OCI-LY7 (cell line): ENCODE results near the gene AGK. TPM values are rescaled to one million over a fixed set of nuclear protein-coding genes. Genes with fewer than 3 reads are reported as not detected.

ENCODE experiments used
- BruUV-seq: library from RNA; stranded (reverse); fragments of 400-500 nt; replicated peaks from 2 replicates; lab custom pipeline; 2021; lab: Mats Ljungman, UMichigan
- CTCF ChIA-PET: fragments of 300-600 bp; sonication (Branson Sonifier 250); formaldehyde crosslinking; loops from one replicate; lab custom pipeline; 2022; ENCODE audit warnings: antibody characterized with exemption; ENCODE audit not compliant: unreplicated experiment; lab: Charles Lee
- POLR2A ChIA-PET: fragments of 300-600 bp; sonication (Branson Sonifier 250); formaldehyde crosslinking; loops from one replicate; lab custom pipeline; 2022; ENCODE audit warnings: antibody characterized with exemption; lab: Charles Lee
- DNase-seq: peaks from one replicate; pipeline ENCODE4 v3.0.0-alpha.2; 2015; ENCODE audit warnings: low spot score
- H2AFZ ChIP-seq: fragments of 200-600 bp; sonication (generic), shearing (Covaris generic); 2 replicates; pipeline ENCODE4 v1.6.1; 2014; ENCODE audit warnings: mild to moderate bottlenecking, antibody characterized with exemption, low read length, moderate library complexity
- H3K27ac ChIP-seq: fragments of 200-600 bp; sonication (generic); 2 replicates; pipeline ENCODE4 v1.5.1; 2014; ENCODE audit warnings: mixed run types, low read depth, mild to moderate bottlenecking, moderate library complexity, low read length, inconsistent platforms; ENCODE audit not compliant: poor library complexity, severe bottlenecking
- H3K36me3 ChIP-seq: fragments of 200-600 bp; sonication (generic); 2 replicates; pipeline ENCODE4 v1.6.1; 2014; ENCODE audit warnings: mild to moderate bottlenecking, antibody characterized with exemption, low read length, moderate library complexity, mixed read lengths; ENCODE audit not compliant: insufficient read depth
- H3K4me1 ChIP-seq: fragments of 200-600 bp; sonication (generic); 2 replicates; pipeline ENCODE4 v1.5.1; 2014; ENCODE audit warnings: mild to moderate bottlenecking, low read length; ENCODE audit not compliant: insufficient read depth, poor library complexity, severe bottlenecking
- H3K4me2 ChIP-seq: fragments of 200-600 bp; sonication (generic); 2 replicates; pipeline ENCODE4 v1.6.1; 2014; ENCODE audit warnings: mild to moderate bottlenecking, low read length
- H3K4me3 ChIP-seq: fragments of 200-600 bp; sonication (generic); 2 replicates; pipeline ENCODE4 v1.5.1; 2014; ENCODE audit warnings: mild to moderate bottlenecking, low read depth, low read length; ENCODE audit not compliant: poor library complexity, severe bottlenecking
- H3K79me2 ChIP-seq: fragments of 200-600 bp; sonication (generic); 2 replicates; pipeline ENCODE4 v1.6.1; 2016; ENCODE audit warnings: low read depth, mild to moderate bottlenecking, low read length, moderate library complexity, mixed read lengths; ENCODE audit not compliant: insufficient read depth
- H3K9me2 ChIP-seq: fragments of 200-600 bp; sonication (generic); 2 replicates; pipeline ENCODE4 v1.6.1; 2016; ENCODE audit warnings: mild to moderate bottlenecking, low read length, mixed read lengths; ENCODE audit not compliant: insufficient read depth
- H3K9me3 ChIP-seq: fragments of 200-600 bp; sonication (generic); 2 replicates; pipeline ENCODE4 v1.6.1; 2014; ENCODE audit warnings: mild to moderate bottlenecking, mixed run types, low read length, mixed read lengths
- H4K20me1 ChIP-seq: fragments of 200-600 bp; sonication (generic); 2 replicates; pipeline ENCODE4 v1.6.1; 2014; ENCODE audit warnings: mild to moderate bottlenecking, antibody characterized with exemption, low read length, moderate library complexity, mixed read lengths; ENCODE audit not compliant: insufficient read depth
- EZH2phosphoT487 ChIP-seq: fragments of 200-600 bp; sonication (generic); IDR thresholded peaks from 2 replicates; pipeline ENCODE4 v1.6.1; 2018; ENCODE audit warnings: low read depth, borderline replicate concordance, mild to moderate bottlenecking, mixed run types, antibody characterized with exemption, low read length, moderate library complexity, mixed read lengths
- intact Hi-C: fragments of 100-400 bp; cut with micrococcal nuclease; formaldehyde crosslinking; loops from one replicate; pipeline ENCODE4 v1.10.0; 2022; ENCODE audit not compliant: unreplicated experiment
- total RNA-seq, 2 experiments: library from RNA; depleted of rRNA in 1 of 2; stranded (reverse); fragments of >200 nt in 1 of 2; shearing (Covaris generic) in 1 of 2; gene quantifications; 2 replicates each; pipeline ENCODE4 v1.2.3, GENCODE V29; 2014 to 2022
- TF ChIP-seq, protein P1 (sequence below): fragments of 200-600 bp; sonication (generic); conservative IDR thresholded peaks from 2 replicates; pipeline ENCODE4 v1.5.1; 2014; ENCODE audit warnings: mild to moderate bottlenecking, antibody characterized with exemption, low read length, moderate library complexity, mixed read lengths

AGK gene
- total RNA-seq, 2 experiments from 2014 or later = 31.2 to 33.6 TPM

DNA sequence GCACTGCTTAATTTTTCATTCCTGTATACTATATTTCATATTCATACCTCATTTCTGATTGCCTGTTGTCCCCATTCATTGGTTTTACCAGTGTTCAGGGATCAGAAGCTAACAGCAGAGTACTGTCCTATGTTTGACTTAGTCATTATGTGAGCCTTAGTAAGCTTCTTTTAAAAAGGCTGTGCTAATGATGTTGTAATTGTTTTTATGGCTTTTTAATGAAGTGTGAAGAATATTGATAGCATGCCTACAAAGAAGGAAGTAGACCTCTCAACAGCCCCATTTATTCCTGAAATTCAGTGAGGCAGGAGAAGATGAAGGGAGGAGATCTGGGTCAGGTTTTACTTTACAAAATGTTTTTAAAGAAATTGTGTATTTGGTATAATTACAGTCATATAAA, 61.7 kb downstream of the AGK start:
- H3K9me3 ChIP-seq = no peaks in the 10 kb centered on the region
- ChIA-PET CTCF (no interaction called here), POLR2A (no interaction called here)
- no TSS peak for BruUV-seq
- H3K27ac ChIP-seq = no peak overlapping the region
- no peaks in the 10 kb centered on the region for H4K20me1 ChIP-seq
- H3K4me2 ChIP-seq = no peak overlapping the region
- no peak overlapping the region for H3K4me3 ChIP-seq
- H3K4me1 ChIP-seq = no peaks in the 10 kb centered on the region
- TF ChIP-seq, protein P1, sequence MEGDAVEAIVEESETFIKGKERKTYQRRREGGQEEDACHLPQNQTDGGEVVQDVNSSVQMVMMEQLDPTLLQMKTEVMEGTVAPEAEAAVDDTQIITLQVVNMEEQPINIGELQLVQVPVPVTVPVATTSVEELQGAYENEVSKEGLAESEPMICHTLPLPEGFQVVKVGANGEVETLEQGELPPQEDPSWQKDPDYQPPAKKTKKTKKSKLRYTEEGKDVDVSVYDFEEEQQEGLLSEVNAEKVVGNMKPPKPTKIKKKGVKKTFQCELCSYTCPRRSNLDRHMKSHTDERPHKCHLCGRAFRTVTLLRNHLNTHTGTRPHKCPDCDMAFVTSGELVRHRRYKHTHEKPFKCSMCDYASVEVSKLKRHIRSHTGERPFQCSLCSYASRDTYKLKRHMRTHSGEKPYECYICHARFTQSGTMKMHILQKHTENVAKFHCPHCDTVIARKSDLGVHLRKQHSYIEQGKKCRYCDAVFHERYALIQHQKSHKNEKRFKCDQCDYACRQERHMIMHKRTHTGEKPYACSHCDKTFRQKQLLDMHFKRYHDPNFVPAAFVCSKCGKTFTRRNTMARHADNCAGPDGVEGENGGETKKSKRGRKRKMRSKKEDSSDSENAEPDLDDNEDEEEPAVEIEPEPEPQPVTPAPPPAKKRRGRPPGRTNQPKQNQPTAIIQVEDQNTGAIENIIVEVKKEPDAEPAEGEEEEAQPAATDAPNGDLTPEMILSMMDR = no peak
- no peak for TF ChIP-seq EZH2phosphoT487
- H3K9me2 ChIP-seq = no peaks in the 10 kb centered on the region
- H2AFZ ChIP-seq = no peak overlapping the region
- intact Hi-C loops = no loop called here
- H3K79me2 ChIP-seq = no peaks in the 10 kb centered on the region
- peaks cover 17% of the 10 kb centered on the region for H3K36me3 ChIP-seq
- DNase-seq = no peak

- no peaks in the 10 kb centered on the region for H3K79me2 ChIP-seq
- no peaks in the 10 kb centered on the region for H3K9me3 ChIP-seq
- H4K20me1 ChIP-seq = no peaks in the 10 kb centered on the region
- no peaks in the 10 kb centered on the region for H3K9me2 ChIP-seq
- no peak for TF ChIP-seq EZH2phosphoT487
- TF ChIP-seq, protein P1 = no peak
- H3K4me1 ChIP-seq = no peaks in the 10 kb centered on the region
- no peak overlapping the region for H2AFZ ChIP-seq
- intact Hi-C loops = no loop called here
- H3K4me3 ChIP-seq = no peak overlapping the region
- H3K27ac ChIP-seq = no peak overlapping the region
- peaks cover 10% of the 10 kb centered on the region for H3K36me3 ChIP-seq
- no peak overlapping the region for H3K4me2 ChIP-seq
- ChIA-PET POLR2A (interaction anchor here (1.0 kb wide), 1 partner anchor 44 kb away, joined by 4 read pairs; no protein-coding TSS in a partner anchor), CTCF (no interaction called here)
- no TSS peak for BruUV-seq
- no peak for DNase-seq
These were observed 66.1 kb downstream of the AGK start for GRCh38 chr7:141617280-141617679.

- Histone ChIP-seq H3K9me2 (no peaks in the 10 kb centered on the region), H3K9me3 (no peaks in the 10 kb centered on the region), H3K4me2 (no peak overlapping the region), H3K27ac (no peak overlapping the region), H3K36me3 (peaks cover 30% of the 10 kb centered on the region), H2AFZ (no peak overlapping the region), H3K4me1 (no peaks in the 10 kb centered on the region), H3K4me3 (no peak overlapping the region), H4K20me1 (no peaks in the 10 kb centered on the region), H3K79me2 (no peaks in the 10 kb centered on the region)
- TF ChIP-seq, protein P1 = no peak
- TF ChIP-seq EZH2phosphoT487 = no peak
- no TSS peak for BruUV-seq
- ChIA-PET POLR2A (interaction anchor here (0.6 to 1.5 kb wide), 3 partner anchors 9 to 109 kb away, joined by 3 to 4 read pairs (median 3); no protein-coding TSS in a partner anchor), CTCF (no interaction called here)
- intact Hi-C loops = no loop called here
- no peak for DNase-seq
These were observed 68.5 kb downstream of the AGK start for GRCh38 chr7:141619745-141620144.
